HG02943 (cell line): ENCODE measurements around the gene DIPK1B.
"Not testable (repeated sequence)": the region's sequence is repeated elsewhere in the genome, so short reads cannot be mapped to it uniquely, and the experiment has no call there.

Experiments used
- ATAC-seq: cut with Tn5 transposase; IDR thresholded peaks from one replicate; pipeline ENCODE4 v1.9.1; 2021; ENCODE audit warnings: mild to moderate bottlenecking, low read depth, moderate library complexity; ENCODE audit not compliant: unreplicated experiment

The DIPK1B gene

DNA sequence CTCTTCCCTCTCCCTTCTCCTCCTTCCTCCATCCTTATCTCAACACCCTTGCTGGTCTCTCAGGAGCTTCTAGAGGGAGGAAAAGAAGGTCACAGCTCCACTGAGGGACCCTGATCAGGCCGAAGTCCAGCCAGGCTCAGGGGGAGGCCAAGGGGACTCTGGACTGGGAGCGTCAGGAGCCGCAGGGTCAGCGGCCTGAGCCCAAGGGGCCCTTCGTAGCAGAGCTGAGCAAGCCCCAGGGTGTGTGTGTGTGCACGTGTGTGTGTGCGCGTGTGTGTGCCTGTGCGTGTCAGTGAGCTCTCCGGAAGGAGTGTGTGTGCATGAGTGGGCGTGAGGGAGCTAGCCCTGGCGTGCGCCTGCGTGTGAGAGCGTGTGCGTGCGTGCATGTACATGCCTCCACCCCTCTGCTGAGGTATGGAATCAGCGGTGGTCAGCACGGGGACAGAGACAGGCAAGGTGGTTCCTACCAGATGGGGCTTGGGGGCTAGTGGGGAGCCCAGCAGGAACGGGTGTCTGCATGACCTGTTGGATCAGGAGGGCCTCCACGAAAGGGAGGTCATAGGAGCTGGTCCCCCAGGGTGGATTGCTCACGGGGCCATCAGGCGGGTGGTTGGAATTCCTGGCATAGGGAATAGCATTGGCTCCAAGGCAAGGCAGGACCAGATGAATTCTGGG, 15.1 kb upstream of the DIPK1B start:
- ATAC-seq = no peak

DNA sequence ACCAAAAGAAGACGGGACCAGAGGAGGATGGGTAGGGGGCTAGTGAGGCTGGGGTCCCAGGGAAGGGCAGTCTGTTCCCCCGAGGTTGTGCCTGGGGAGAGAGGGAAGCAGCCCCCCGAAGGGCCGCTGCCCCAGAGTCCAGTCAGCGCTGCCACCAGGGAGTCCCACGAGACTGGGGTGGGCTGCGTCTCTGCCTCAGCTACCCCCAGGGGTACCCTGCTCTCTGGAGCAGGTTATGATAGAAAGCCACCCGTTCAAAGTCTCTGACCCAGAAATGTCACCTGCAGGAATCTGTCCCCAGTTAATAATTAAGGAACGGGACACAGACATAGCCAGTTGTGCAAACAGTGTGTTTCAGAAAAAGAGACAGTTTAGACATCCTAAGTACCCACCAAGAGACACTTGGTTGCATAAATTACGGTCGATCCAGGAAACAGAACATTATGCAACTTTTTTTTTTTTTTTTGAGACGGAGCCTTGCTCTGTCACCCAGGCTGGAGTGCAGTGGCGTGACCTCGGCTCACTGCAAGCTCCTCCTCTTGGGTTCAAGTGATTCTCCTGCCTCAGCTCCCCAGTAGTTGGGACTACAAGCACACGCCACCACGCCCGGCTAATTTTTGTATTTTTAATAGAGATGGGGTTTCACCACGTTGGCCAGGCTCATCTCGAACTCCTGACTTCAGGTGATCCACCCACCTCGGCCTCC, 14.4 kb upstream of the DIPK1B start:
- ATAC-seq = no peak

DNA sequence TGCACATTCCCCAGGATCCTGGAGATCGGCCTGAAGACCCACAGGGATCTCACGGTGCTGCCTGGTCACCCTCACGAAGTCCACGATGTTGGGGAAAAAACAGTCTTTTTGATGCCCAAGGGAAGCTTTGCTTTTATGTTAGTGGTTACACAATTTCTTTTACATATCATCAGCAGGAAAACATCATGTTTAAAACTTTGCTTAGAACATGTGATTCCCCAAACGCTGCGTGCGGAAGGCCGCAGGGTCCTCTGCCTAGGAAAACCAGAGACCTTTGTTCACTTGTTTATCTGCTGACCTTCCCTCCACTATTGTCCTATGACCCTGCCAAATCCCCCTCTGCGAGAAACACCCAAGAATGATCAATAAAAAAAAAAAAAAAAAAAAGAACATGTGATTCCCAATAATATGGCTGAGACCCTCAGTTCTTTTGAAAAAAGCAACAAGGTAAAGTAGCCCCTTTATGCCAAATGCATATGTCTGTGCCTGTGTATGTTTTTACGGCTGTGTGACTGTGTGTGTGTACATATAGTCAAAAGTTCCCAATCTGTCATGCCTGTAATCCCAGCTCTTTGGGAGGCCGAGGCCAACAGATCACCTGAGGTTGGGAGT, 13.6 kb upstream of the DIPK1B start:
- ATAC-seq = no peak

DNA sequence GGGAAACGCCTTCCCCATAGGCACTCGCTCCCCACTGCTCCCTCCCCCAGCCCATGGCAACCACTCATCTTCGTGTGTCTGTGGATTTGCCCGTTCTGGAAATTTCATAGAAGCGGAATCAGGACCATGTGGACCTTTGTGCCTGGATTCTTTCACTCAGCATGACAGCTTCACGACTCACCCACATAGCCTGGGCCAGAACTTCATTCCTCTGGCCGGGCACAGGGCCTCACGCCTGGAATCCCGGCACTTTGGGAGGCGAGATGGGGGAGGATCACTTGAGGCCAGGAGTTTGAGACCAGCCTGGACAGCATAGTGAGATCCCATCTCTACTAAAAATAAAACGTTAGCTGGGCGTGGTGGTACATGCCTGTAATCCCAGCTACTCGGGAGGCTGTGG, 12.1 kb upstream of the DIPK1B start:
- no peak for ATAC-seq

- peak; percentile 52 for ATAC-seq
Observed at GRCh38 chr9:136700959-136701667, 11.3 kb upstream of the DIPK1B start.

- no peak for ATAC-seq
Observed at GRCh38 chr9:136701668-136702053, 10.7 kb upstream of the DIPK1B start.

DNA sequence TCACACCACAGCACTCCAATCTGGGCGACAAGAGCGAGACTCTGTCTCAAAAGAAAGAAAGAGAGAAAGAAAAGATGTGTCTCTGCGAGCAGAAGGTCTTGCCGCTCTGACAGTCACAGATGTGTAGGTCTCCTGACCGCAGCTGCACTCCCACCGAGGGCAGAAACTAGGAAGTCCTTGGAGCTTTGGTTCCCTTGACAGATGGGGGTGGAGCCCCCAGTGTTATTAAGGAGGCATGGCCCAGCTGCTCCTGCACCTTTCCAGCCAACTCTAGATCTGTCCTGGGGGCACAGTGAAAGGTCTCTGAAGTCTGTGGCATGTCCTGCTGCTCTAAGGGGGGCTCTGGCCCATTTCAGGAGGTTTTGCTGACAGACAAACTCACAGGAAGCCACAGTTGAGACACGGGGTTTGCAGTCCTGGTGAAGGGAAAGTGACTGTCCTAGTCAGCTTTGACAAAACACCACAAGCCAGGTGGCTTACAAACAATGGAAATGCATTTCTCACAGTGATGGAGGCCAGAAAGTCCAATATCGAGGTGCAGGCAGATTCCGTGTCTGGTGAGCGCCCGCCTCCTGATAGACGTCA, 9.0 kb upstream of the DIPK1B start:
- no peak for ATAC-seq

DNA sequence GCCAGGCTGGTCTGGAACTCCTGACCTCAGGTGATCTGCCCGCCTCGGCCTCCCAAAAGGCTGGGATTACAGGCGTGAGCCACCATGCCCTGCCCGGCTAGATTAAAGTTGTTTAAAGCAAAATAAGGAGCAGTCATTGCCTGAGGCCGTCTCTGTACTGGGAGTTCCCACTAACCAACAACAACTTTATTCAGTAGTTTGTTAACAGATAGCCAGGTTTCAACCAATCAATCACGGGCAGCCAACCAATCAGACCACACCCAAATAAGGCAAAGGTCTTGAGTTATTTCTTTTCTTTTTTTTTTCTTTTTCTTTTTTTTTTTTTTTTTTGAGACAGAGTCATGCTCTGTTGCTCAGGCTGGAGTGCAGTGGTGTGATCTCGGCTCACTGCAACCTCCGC, 7.6 kb upstream of the DIPK1B start:
- not testable (repeated sequence) for ATAC-seq

- ATAC-seq = no peak
Observed at GRCh38 chr9:136705564-136705963, 6.8 kb upstream of the DIPK1B start.

GRCh38 chr9:136707011-136707410, 5.4 kb upstream of the DIPK1B start:
- ATAC-seq = no peak

DNA sequence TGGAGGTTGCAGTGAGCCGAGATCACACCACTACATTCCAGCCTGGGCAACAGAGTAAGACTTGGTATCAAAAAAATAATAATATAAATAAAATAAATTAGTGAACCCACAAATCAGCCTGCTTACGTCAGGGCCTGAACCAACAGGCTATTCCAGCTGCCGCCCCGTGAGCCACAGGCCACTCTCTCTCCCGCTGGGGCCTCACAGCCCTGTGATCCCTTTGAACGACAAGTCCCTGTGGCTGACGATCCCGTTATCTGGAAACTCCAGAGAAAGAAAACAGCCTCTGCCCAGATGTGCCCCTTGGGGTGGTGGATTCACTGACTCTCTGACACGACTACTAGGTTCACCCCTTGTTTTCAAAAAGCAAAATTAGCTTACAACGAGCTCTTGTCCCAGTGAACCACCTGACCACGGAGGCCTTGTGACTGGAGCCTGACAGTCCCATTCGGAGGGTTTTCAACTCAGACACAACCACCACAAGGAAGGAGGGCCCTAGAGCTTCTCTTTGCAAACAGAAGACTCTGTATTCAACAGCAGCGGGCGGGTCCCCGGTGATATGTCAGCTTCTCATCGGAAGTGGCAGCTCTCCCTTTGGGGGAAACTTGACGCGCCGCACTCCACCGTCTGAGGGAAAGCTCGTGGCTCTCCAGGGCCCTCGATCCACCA, 4.4 kb upstream of the DIPK1B start:
- ATAC-seq = no peak

DNA sequence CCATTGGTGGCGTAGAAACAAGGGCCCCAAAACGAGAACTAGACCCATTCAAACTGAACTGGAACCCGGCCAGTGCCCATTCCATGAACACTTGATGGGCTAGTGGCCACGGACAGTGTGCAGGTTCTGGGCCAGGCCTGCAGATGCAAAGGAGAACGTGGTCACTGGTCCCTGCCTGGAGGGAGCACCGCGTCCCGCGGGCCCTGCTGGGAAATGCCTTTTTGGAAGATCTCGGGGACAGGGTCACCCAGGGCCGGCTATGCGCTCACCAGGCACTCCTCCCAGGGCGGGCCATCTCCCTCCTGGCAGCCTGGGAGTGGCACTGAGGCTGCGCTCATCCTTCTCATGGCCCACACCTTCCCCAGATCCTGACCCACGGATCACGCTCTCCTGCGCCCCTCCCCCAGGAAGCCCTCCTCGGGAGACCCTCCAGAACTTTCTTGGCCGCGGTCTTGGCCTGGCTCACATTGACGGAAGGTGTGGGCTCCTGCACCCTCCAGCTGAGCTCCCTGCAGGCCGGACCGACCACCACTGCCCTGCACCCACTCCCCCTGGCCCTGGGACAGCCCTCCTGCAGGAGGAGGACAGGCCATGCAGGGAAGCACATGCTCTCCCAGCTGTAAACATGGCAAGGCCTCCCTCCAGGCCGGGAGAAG, 2.8 kb upstream of the DIPK1B start:
- no peak for ATAC-seq

DNA sequence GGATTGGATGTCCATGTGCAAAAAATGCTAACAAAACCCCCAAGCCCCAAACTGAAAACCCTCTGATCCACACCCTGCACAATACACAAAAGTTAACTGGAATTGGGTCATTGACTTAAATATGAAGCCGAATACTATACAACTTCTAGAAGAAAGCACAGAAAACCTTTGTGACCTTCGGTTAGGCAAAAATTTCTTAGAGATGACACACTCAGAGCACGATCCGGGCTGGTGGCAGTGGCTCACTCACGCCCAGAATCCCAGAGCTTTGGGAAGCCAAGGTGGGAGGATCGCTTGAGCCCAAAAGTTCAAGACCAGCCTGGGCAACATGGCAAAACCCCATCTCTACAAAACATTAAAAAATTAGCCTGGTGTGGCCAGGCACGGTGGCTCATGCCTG, 1.8 kb upstream of the DIPK1B start:
- ATAC-seq = no peak

DNA sequence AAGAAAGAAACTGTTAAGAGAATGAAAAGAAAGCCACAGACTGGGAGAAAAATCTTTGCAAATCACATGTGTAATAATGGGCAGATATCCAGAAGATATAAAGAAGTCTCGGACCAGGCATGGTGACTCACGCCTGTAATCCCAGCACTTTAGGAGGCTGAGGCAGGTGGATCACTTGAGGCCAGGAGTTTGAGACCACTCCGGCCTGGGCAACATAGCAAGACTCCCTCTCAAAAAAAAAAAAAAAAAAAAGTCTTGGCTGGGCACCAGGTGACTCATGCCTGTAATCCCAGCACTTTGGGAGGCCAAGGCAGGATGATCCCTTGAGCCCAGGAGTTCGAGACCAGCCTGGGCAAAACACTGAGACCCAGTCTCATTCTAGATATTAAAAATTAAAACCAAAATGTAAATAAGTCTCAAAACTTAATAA, 1.1 kb upstream of the DIPK1B start:
- ATAC-seq = not testable (repeated sequence)

GRCh38 chr9:136712690-136713544, 545 bp downstream of the DIPK1B start:
- no peak for ATAC-seq

- no peak for ATAC-seq
Observed at GRCh38 chr9:136713550-136713949, 1.2 kb downstream of the DIPK1B start.

- no peak for ATAC-seq
Observed at GRCh38 chr9:136714096-136714892, 1.9 kb downstream of the DIPK1B start.

DNA sequence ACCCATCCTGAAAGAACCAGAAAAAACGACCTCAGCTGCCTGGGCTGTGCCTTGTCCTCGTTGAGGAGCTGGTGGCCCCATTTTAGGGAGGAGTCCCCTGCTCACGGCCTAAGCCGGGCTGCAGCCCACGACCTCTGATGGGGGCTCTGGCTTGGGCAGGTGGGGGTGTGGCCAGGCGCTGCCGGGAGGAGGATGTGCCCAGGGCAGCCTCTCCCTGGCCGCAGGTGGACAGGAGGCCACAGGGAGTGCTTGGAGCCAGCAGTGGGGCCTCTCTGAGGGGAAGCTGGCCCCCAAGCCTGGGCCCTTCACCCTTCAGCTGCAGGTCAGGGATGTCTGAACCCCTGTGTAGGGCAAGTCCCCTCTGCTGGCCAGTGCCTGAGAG, 2.5 kb downstream of the DIPK1B start:
- ATAC-seq = no peak
